ENCODE results near the gene CELA2B.
"Not testable (repeated sequence)": the region's sequence is repeated elsewhere in the genome, so short reads cannot be mapped to it uniquely, and the experiment has no call there.

Gene CELA2B

DNA sequence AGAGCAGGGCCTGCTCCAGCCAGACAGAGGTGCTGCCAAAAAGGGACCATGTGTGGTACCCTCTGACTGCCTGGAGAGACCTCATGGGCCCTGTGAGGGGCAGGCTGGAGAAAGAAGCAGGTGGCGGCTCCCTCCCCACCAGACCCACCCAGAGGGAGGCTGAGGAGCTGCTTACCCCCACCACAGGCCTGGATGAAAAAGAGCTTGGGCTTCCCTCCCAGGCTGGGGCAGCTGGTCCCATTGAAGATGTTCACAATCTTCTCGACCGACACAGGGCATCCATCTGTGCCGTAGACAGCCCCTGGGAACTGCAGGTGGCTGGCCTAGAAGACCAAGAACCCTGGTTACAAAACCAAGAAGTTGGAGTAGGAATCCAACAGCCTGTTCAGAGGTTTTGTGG lies 28.5 kb downstream of the CELA2B start:
- no peak for DNase-seq

GRCh38 chr1:15506831-15507230 lies 30.9 kb downstream of the CELA2B start:
- DNase-seq, result no peak

- no peak for DNase-seq
Measured at GRCh38 chr1:15507278-15507677, 31.4 kb downstream of the CELA2B start.

DNA sequence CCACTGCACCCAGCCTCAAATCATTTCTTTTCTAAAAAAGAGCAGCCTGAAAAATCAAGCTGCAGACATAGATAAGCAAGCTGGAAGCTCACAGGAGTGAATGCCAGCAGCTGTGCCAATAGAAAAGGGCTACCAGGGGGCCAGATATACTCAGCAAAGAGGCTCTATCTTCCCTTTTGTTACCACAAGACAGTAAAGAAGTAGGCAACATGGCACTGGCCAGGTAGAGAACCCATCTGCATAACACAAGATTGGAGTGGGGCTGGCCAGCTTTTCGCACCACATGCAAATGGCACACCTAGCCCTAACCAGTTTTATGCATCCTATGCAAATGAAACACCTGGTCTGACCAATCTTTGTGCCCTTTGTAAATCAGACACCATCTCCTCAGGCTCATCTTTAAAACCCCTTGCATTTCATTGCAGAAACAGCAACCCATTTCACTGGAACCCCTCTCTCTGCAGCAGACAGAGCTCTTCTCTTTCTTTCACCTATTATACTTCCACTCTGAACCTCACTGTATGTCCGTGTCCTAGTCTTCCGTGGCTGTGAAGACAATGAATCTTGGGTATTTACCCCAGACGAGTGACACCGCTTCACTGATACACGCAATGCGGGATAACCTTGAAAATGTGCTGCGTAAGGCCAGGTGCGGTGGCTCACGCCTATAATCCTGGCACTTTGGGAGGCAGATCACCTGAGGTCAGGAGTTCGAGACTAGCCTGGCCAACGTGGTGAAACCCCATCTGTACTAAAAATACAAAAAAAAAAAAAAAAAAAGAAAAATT lies 33.0 kb downstream of the CELA2B start:
- DNase-seq, result no peak

DNA sequence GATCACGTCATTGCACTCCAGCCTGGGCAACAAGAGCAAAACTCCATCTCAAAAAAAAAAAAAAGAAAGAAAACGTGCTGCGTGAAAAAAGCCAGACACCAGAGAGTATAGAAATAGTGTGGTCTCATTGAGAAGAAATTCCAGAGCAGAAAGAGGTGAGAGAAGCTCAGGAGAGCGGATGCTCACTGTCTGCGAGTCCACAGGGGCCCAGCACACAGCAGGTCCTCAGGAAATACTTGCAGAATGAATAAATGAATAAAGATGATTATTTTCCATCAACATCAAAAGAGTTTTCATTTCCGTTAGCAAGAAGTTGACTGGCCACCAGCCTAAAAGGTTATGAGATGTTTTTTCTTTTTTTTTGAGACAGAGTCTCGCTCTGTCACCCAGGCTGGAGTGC lies 33.7 kb downstream of the CELA2B start:
- DNase-seq, result no peak

DNA sequence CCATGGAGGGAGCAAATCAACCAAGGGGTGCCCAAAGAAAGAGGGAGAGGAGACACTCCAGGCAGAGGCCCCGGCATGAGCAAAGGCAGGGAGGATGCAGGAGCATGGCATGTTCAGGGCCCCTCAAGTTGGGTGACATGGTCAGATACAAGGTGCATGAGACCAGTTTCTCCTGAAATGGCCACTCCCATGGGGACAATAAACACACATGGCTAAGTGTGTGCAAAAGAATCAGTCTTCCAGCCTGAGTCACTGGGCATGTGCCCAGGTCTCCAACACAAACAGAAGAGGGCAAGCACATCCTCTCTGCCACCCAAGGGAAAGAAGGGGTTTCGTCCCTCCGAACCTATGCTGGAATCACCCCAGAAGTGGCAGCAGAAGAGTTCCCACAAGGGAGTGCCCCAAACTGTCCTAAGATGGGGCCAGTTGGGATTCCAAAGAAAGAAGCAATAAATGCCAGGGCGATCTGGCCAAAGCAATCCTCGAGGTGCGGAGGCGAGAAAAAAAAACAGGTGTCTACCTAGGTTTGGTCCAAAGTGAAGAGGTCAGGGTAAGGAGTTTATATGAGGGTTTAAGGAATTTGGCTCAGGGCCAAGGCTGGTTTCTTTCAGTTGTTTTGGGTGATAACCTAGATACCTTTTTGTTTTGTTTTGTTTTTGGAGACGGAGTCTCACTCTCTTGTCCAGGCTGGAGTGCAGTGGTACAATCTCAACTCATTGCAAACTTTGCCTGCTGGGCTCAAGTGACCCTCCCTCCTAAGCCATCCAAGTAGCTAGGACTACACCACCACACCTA lies 34.9 kb downstream of the CELA2B start:
- DNase-seq, result no peak

DNA sequence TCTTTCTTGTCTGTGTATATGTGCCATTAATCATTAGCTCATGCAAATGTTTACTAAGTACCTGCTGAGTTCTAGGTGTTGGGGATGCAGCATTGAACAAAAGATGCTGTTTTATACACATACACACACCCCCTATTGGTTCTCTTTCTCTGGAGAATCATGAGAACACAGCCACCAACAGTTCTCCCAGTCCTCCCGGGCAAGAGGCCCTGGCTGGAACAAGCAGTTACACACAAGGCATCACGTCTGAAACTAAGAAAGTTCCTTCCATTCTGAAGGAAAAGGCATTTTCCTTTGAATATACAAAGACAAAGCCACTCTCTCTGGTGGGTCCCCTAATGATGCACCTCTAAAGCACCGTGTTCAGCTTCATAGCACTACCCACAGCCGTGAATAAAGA lies 37.3 kb downstream of the CELA2B start:
- DNase-seq, result no peak

DNA sequence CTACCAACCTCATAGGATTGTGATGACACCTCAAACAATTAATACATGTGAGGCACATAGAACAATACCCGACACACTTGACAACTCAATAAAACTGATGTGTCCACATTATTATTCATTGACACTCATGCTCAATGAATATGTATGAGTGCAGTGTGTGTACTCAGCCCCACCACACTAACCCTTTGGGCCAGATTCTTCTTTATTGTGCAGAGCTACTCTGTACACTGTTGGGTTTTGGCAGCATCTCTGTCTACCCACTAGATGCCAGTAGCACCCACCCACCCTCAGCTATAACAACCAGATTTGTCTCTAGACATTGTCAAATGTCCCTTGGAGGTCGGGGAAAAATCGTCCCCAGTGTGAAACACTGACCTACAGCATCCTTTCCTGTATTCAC lies 38.0 kb downstream of the CELA2B start:
- no peak for DNase-seq

- not testable (repeated sequence) for DNase-seq
Measured at GRCh38 chr1:15514557-15514956, 38.7 kb downstream of the CELA2B start.

DNA sequence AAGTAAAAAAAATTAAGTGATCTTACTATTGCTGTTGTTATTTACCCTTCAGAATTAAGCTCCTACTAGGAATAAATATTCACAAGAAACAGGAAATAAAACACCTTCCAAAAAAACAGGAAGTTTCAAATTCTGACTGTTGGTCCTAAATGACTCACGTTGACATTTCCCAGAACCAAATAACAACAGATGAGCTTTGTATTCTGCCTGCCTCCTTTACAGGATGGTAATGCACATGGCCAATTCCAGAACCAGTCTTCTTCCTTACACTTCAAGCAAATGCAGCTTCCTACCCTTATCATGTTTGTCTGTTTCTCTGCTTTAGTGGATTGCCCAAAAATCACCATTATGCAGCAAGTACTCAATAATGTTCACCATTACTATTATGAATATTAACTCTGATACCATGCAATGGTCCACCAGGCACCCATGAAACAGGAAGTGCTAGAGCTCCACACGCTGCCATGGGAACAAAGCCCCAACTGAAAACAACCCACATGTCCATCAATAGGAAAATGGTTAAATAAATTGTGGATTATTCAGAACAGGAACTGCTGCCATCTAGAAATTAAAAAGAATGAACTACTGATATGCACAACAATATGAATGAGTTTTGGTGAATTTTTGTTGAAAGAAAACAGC lies 39.2 kb downstream of the CELA2B start:
- no peak for DNase-seq

DNA sequence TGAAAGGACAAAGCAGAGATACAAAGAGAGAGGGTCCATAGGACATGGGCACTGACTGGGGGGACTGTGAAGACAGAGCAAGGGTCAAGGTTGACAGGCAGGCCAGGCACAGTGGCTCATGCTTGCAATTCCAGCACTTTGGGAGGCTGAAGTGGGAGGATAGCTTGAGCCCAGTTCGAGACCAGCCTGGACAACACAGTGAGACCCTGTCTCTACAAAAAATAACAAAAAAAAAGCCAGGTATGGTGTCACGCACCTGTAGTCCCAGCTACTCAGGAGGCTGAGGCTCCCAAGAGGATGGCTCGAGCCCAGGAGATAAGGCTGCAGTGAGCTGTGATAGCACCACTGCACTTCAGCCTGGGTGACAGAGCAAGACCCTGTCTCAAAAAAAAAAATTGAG lies 43.7 kb downstream of the CELA2B start:
- DNase-seq, result no peak

GRCh38 chr1:15521206-15521906 lies 45.5 kb downstream of the CELA2B start:
- not testable (repeated sequence) for DNase-seq

- no peak for DNase-seq
Measured at GRCh38 chr1:15522551-15522950, 46.6 kb downstream of the CELA2B start.

DNA sequence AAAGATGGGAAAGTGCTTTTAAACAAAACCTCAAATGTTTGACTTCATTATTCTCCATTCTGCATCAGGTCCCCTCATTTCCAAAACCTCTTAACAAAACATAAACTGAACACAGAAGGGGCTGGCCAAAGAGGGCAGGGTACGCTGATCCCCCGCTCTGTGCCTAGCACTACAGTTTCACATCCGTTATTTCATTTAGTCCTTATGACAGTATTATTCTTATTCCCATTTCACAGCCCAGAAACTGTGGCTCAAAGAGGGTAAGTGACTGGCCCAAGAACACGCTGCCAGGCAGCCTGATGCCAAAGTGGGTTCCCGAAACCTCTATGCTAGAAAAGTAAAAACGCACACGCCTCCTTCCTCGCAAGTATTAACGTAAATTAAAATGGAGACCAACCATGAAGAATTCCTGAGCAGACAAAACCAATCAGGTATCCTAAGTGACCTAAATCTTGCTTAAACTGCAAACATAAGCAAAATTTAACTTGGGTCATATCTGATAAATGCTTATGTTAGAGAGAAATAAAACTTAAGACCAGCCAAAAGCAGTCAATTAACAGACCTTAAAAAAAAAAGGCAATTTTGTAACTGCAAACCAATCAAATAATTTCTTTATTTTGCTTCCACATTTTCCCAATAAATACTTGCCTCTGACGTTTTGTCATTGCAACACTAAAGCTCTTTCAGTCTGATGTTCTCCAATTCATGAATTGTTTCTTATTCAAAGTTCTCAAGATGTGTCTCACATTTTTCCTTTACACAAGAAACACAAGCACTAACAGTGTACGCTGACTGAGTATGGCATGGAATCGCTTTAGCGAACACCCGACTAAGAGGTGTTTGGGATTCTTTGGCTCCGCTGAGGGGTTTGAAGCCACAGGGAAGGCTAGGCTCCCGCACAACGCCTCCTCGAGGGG lies 47.5 kb downstream of the CELA2B start:
- no peak for DNase-seq

DNA sequence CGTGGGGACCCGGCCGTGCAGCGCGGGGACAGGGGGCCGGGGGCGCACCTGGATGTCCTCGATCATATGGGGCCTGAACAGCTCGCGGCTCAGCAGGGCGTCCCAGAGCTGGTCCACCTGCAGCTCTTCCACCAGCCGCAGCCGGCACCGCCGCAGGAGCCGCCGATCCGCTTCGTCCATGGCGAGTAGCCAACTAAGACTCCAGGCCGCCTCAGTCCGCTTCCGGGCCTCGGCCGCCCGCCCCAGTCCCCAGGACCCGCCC lies 48.0 kb downstream of the CELA2B start, which contains the start of gene CASP9:
TSS of gene CASP9 (minus strand) at position 195 of the 262 bp plus-strand sequence. CDS start at position 180, 15 bp downstream.
- DNase-seq, result no peak

- DNase-seq, result peak; percentile 95 to 100
Measured at GRCh38 chr1:15524283-15525049, 48.6 kb downstream of the CELA2B start.

- DNase-seq, result no peak
Measured at GRCh38 chr1:15525050-15526020, 49.4 kb downstream of the CELA2B start.

DNA sequence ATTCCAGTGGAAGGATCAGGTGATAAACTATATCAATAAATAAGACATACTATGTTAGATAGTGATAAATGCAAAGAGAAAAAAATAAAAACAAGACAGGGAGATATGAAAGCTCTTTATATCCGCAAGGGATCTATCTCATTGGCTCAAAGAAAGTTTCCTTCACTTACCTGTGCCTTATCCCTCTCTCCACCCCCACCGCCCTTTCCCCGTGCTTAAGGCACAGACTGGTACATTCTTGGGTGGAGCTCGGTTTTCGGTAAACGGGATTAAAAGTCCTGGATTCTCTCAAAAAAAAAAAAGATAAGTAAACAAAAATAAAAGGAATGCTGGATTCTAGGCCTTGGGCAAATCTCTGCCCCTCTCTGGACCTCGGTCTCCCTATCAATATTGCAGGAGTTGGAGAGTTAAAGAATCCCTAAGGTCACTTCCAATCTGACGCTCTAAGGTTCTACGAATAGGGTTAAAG lies 50.2 kb downstream of the CELA2B start:
- DNase-seq, result no peak

GRCh38 chr1:15526490-15527339 lies 50.8 kb downstream of the CELA2B start, which contains the start of gene DNAJC16:
DNAJC16 (plus strand) TSS chr1:15526848; CDS start chr1:15529106, 2,258 bp downstream.
- peak; percentile 97 to 99 for DNase-seq

Measured in NCI-H187 (cell line).